Measurements from ENCODE around the gene VWA7. TPM values are rescaled to one million over a fixed set of nuclear protein-coding genes. Genes with fewer than 3 reads are reported as not detected.
"Not testable (repeated sequence)": the region's sequence is repeated elsewhere in the genome, so short reads cannot be mapped to it uniquely, and the experiment has no call there.

The VWA7 gene
- polyA plus RNA-seq, 1 experiment: 0.10 TPM

DNA sequence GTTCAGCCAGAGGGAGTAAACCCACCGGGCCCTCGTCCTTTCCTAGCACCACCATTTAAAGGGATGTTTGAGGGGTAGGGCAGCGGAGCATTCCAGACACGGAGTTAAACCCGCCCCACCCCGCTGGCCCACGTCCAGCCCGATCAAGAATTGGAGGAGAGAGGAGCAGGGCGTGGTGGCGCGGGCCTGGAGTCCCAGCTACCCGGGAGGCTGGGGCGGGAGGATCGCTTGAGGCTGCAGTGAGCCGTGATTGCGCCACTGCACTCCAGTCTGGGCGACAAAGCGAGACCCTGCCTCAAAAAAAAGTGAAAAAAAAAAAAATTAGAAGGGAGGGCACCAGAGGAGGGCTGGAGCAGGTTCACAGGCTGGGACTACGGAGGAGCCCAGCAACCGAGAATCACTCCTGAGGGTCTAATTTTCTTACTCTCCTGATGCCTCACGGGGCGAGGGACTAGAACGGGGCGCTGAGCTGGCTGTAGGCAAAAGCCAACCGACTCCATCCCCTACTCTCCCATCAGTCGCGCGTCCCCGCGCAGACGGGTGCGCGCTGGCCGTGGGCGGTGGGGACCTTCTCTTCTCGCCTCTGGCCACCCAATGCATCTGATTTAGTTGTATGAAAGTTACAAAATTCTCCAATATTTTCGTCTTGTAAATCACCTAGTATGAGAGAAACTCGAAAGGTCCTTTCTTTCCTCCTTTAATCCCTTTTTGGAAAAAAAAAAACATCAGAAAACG, 44.3 kb upstream of the VWA7 start:
- no peaks in the 10 kb centered on the region; the same call in 1 of the 2 replicates for H3K9me3 ChIP-seq (ENCODE audit: control insufficient read depth, insufficient read depth, low read length)
- no peak for DNase-seq (ENCODE audit: low read depth, low spot score)
- no peaks in the 10 kb centered on the region for H3K27me3 ChIP-seq (ENCODE audit: control insufficient read depth, insufficient read depth, low read length)
- peak overlapping the region; percentile 91 for H3K27ac ChIP-seq (ENCODE audit: low read depth, low read length)
- ChIA-PET POLR2A (interaction anchor here (0.9 to 1.7 kb wide), 3 partner anchors 15 to 55 kb away, joined by 3 to 7 read pairs (median 6); partner anchors contain the start of genes LSM2 and VARS1), CTCF (interaction anchor here (0.8 kb wide), 1 partner anchor 8 kb away, joined by 6 read pairs; no protein-coding TSS in a partner anchor)
- TF ChIP-seq CTCF (IDR thresholded peaks at IDR 0.05; ENCODE audit: low read depth, low read length): no peak
- peak overlapping the region; percentile 67 for H3K4me3 ChIP-seq (ENCODE audit: low read depth, low read length)

DNA sequence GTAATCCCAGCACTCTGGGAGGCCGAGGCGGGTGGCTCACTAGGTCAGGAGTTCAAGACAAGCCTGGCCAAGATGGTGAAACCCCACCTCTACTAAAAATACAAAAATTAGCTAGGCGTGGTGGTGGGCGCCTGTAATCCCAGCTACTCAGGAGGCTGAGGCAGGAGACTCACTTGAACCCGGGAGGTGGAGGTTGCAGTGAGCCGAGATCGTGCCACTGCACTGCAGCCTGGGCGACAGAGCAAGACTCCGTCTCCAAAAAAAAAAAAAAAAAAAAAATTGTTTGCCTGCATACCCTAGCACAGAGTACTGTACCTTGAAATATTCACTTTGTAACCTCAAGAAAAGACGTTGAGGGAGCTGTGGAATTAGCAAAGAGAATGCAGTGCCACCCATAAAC, 43.3 kb upstream of the VWA7 start:
- H3K27ac ChIP-seq (ENCODE audit: low read depth, low read length); POLR2A ChIA-PET; H3K4me3 ChIP-seq (ENCODE audit: low read depth, low read length); DNase-seq (ENCODE audit: low read depth, low spot score); H3K27me3 ChIP-seq (ENCODE audit: control insufficient read depth, insufficient read depth, low read length); H3K9me3 ChIP-seq (ENCODE audit: control insufficient read depth, insufficient read depth, low read length): not testable (repeated sequence)
- CTCF ChIA-PET: interaction anchor here (0.6 to 0.8 kb wide), 2 partner anchors 9 kb away, joined by 6 to 7 read pairs; no protein-coding TSS in a partner anchor

DNA sequence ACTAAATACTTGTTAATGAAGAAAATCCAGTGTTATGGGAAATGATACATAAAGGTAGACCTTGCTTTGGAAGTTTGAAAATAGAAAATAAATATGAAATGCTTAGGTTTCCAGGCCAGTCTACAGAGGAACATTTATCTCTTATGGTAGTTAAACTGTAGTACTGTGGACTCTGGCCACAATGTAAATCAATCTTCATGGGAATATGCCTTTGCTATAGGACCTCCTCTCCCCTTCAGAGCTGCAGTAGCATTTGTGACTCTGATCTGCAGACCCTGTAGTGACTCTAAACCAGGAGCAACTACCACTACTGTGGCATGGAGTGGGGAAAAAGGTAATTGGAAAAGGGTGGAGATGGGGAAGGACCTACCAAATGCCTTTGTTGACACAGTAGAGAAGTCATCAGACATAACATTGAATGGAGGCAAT, 42.8 kb upstream of the VWA7 start:
- Histone ChIP-seq H3K9me3 (ENCODE audit: control insufficient read depth, insufficient read depth, low read length) (no peaks in the 10 kb centered on the region; the same call in 1 of the 2 replicates), H3K27ac (ENCODE audit: low read depth, low read length) (no peak overlapping the region), H3K4me3 (ENCODE audit: low read depth, low read length) (no peak overlapping the region), H3K27me3 (ENCODE audit: control insufficient read depth, insufficient read depth, low read length) (no peaks in the 10 kb centered on the region)
- no peak for DNase-seq (ENCODE audit: low read depth, low spot score)
- ChIA-PET POLR2A (no interaction called here), CTCF (interaction anchor here (0.6 kb wide), 1 partner anchor 10 kb away, joined by 7 read pairs; no protein-coding TSS in a partner anchor)
- TF ChIP-seq CTCF (IDR thresholded peaks at IDR 0.05; ENCODE audit: low read depth, low read length): no peak

GRCh38 chr6:31817929-31818511, 40.9 kb upstream of the VWA7 start:
- CTCF ChIA-PET: not testable (repeated sequence)
- peak overlapping the region; percentile 57 for H3K4me3 ChIP-seq (ENCODE audit: low read depth, low read length)
- POLR2A ChIA-PET: interaction anchor here (0.8 to 1.1 kb wide), 2 partner anchors 9 to 11 kb away, joined by 3 read pairs; partner anchors contain the start of genes HSPA1B and LSM2

GRCh38 chr6:31817133-31817928, 40.2 kb upstream of the VWA7 start:
- H3K27ac ChIP-seq (ENCODE audit: low read depth, low read length); CTCF ChIA-PET; H3K27me3 ChIP-seq (ENCODE audit: control insufficient read depth, insufficient read depth, low read length); DNase-seq (ENCODE audit: low read depth, low spot score); H3K9me3 ChIP-seq (ENCODE audit: control insufficient read depth, insufficient read depth, low read length): not testable (repeated sequence)
- POLR2A ChIA-PET: interaction anchor here (1.1 kb wide), 1 partner anchor 10 kb away, joined by 3 read pairs; the partner anchor contains the start of gene LSM2
- peak overlapping the region; percentile 57 for H3K4me3 ChIP-seq (ENCODE audit: low read depth, low read length)

More at GRCh38 chr6:31817929-31818511, 40.9 kb upstream of the VWA7 start:
- DNase-seq (ENCODE audit: low read depth, low spot score); H3K9me3 ChIP-seq (ENCODE audit: control insufficient read depth, insufficient read depth, low read length); H3K27me3 ChIP-seq (ENCODE audit: control insufficient read depth, insufficient read depth, low read length); H3K27ac ChIP-seq (ENCODE audit: low read depth, low read length): not testable (repeated sequence)
